GM19239 (cell line): ENCODE measurements around the gene DDO.

ENCODE experiments used
- DNase-seq: peaks from one replicate; pipeline ENCODE4 v3.0.0; 2011; ENCODE audit warnings: low spot score; ENCODE audit not compliant: insufficient read length
- FAIRE-seq: peaks from 2 replicates; lab custom pipeline; 2011; peaks lifted over from hg19 to GRCh38; lab: Jason Lieb, UNC

Gene DDO

GRCh38 chr6:110421749-110422443 is 6.5 kb upstream of the DDO start:
- no peak for DNase-seq
- no peak for FAIRE-seq

GRCh38 chr6:110419028-110419739 is 3.8 kb upstream of the DDO start:
- no peak for DNase-seq
- FAIRE-seq: no peak

DNA sequence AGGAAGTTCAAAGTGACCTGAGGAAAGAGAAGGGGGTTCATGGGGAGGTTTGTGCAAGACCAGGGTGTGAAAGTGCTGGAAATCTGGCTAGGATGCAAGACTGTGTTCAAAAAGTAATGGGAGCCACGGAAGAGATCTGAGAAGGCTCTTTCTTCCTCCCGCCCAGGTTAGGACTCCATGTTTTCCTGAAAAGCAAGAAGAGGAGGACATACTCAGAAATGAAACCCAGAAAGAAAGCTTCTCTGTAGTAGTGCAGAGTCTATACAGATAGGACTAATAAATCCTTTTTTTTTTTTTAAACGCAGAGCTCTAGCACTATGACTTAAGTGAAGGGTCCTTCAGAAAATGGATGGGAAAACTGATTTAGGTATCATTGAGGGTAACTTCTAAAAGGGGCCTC is 3.2 kb upstream of the DDO start:
- DNase-seq (no peak), FAIRE-seq (no peak)

GRCh38 chr6:110414669-110415068 is 706 bp downstream of the DDO start:
- no peak for DNase-seq
- no peak for FAIRE-seq

DNA sequence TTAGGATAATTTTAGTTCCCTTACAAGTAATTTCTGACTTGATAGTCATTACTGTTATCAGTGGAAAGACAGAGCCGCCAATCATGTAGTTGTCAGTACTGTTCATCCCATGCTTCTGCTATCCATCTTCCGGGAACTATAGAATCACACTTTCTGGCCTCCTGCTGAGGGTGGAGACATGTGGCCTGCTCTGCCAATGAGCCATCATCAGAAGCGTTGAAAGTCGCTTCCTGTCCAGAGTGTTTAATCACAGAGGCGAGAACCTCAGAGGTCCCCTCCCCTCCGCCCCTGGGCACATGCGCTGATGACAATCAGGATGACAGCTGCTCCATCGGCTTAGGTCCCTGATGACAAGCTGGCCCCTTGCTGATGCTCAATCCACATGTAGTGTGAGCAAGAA is 3.0 kb downstream of the DDO start:
- no peak for DNase-seq
- FAIRE-seq: no peak

DNA sequence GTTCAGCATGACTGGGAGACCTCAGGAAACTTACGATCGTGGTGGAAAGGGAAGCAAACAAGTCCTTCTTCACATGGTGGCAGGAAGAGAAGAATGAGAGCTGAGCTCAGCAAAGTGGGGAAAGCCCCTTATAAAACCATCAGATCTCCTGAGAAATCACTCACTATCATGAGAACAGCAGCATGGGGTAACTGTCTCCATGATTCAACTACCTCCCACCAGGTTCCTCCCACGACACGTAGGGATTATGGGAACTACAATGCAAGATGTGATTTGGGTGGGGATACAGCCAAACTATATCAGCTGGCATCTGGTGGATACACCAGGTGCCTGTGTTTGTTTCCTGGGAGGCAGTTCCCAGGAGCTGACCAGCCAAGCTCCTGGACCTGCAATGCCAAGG is 4.9 kb downstream of the DDO start:
- DNase-seq: no peak

DNA sequence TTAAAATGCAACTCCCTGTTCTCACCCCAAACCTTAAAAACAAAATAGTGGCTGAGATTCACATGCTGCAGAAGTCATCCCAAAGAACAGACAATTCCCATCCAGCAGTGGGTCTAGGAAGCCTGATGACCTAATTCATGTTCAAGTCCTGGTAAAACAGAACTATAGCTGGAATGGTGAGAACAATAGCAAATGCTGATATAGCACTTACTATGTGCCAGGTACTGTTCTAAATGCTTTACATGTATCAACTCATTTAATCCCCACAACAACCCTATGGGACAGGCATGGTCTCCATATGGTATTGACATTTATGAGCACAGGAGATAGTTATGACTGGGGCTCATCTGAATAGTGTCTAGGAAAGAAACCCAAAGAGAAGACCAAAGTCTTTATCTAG is 5.6 kb downstream of the DDO start:
- FAIRE-seq (no peak), DNase-seq (no peak)

More for the DNA sequence above, 4.9 kb downstream of the DDO start:
- no peak for FAIRE-seq

GRCh38 chr6:110408901-110409300 is 6.5 kb downstream of the DDO start:
- FAIRE-seq (no peak), DNase-seq (no peak)

GRCh38 chr6:110404607-110405006 is 10.8 kb downstream of the DDO start:
- no peak for DNase-seq
- FAIRE-seq: no peak

- FAIRE-seq: no peak
- DNase-seq: no peak
Observed at GRCh38 chr6:110401585-110402176, 13.7 kb downstream of the DDO start.

DNA sequence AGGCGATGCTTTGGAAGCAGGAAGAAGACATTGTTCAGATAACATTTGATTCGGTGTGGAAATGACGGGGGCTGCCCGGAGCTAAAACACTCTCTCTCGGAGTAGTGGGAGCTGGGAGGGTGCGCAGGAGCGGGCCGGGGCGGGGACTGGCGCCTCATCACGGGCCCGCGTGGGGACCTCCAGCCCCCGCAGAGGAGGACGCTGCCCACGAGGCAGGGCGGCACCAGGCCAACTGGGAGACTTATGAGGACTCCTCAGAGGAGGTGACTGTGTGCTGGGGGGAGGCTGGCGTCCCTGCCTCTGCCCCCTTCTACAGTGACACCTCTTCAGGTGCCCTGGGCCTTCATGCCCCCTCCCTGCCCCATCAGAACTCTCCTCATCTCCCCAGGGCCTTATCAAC is 15.2 kb downstream of the DDO start:
- FAIRE-seq: no peak
- DNase-seq: no peak

GRCh38 chr6:110399219-110400071 is 15.9 kb downstream of the DDO start:
- no peak for FAIRE-seq
- no peak for DNase-seq

DNA sequence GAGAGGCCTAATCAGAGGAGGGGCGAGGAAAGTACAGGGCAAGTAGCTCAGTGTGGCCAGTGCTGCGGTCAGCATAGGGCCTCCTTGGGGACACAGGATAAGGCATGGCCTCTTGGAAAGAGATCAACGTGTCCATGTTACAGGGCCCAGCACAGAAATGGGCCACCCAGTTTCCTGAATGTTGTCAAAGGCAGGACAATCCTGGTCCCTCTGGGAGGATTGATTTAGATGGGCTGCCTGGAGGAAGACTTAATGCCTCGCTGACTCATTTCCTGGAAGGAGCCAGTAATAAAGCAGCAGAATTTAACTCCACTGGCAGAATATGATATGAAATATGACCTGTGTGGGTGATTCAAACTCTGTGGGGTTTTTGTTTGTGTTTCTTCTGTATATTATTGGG is 16.6 kb downstream of the DDO start:
- DNase-seq (no peak), FAIRE-seq (no peak)

GRCh38 chr6:110395221-110395620 is 20.2 kb downstream of the DDO start:
- DNase-seq (no peak), FAIRE-seq (no peak)

DNA sequence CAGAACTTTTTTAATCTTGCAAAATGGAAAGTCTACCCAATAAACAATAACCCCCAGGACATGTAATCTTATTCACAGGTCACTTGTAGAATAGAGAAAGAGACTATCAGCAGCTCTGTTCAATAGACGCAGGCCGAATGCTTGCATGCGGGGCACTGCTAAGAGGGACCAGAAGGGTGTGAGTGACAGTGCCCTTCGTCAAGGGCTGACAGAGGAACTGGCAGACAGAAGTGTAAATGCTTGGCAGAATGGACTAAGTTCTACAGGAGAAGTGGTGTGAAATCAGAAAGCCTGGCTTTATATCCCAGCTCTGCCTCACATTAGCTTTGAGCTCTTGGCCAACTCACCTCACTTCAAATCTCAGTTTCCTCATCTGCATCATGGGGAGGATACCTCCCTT is 21.0 kb downstream of the DDO start:
- FAIRE-seq (no peak), DNase-seq (no peak)

DNA sequence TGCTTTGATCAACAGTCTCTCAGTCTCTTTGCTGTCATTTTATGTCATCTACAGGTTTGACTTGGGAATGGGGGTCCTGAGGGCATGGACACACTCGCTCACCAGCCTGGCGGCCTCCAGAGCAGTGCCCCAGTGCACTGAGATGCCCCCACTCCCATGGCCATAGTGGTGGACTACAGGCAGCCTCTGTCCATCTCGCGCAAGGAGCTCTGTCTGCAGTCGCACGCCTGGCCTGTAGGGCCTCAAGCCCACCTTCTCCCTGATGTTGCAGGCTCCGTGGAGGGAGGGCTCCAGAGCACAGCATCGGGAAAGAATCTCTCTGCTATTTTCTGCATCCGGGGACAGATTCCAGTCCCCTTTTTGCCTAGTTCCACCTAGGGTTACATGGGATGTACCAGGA is 22.6 kb downstream of the DDO start:
- FAIRE-seq: no peak
- no peak for DNase-seq

DNA sequence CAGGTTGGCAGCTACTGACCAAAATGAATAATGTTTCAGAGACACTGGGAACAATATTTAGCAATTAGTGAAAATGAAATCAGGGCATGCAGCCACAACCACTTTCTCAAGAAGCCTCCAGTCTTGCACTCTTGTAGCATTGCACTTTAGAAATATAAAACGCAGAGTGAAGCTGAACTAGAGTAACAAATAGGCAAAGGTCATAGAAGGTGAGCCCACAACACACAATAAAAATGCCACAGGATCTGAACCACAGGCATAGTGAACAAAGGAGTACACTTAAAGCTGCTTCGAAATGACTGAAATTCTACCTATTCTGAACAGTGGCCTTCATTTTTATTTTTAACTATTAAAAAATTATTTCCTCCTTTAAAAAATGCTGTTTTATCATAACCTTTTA is 25.0 kb downstream of the DDO start:
- peak; percentile 11 for FAIRE-seq
- DNase-seq: no peak

- DNase-seq (no peak), FAIRE-seq (no peak)
Observed at GRCh38 chr6:110389689-110390382, 25.5 kb downstream of the DDO start.

DNA sequence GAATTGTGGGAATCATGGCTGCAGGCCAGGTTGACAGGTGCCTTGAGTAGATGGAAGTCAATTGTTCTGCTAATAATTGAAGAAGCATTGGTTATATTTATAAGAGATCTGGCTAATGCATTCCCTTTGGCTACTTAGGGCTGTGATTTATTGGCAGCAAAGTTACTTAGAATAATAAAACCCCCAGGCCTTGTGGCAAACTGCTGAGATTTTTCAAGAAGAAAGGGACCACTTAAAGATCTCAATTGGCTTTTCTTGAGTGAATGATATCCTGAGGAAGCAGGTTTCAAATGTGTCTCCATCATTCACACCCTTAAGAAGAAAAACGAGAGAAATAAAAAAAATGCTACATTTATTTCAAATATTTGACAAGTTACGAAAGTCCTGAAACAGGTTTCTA is 27.4 kb downstream of the DDO start:
- DNase-seq: no peak
- no peak for FAIRE-seq

DNA sequence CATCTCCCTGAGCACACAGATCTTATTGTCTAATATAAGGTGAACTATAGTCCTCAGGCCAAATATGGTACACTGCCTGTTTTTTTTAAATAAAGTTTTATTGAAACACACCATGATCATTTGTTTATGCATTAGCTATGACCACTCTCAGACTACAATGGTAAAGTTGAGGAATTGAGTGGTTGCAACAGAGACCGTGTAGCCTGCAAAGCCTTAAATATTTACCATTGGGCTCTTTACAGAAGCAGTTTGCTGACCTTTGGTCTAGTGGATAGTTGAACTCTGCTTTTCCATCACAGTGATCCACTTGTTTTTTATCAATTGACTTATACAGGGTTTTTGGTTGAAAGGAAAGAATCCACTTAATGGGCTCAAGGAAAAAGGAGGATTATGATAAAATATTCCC is 29.9 kb downstream of the DDO start:
- FAIRE-seq: no peak
- DNase-seq: no peak
